ENCODE measurements around the gene CXCL14.

The CXCL14 gene

GRCh38 chr5:135596157-135596763 lies 17.5 kb upstream of the CXCL14 start:
- no peak for DNase-seq

GRCh38 chr5:135594416-135594960 lies 15.7 kb upstream of the CXCL14 start:
- DNase-seq: no peak

GRCh38 chr5:135593886-135594285 lies 15.1 kb upstream of the CXCL14 start:
- no peak for DNase-seq

GRCh38 chr5:135593141-135593540 lies 14.3 kb upstream of the CXCL14 start:
- no peak for DNase-seq

GRCh38 chr5:135592312-135593045 lies 13.7 kb upstream of the CXCL14 start:
- no peak for DNase-seq

- no peak for DNase-seq
Observed at GRCh38 chr5:135591277-135591676, 12.5 kb upstream of the CXCL14 start.

GRCh38 chr5:135589152-135589551 lies 10.4 kb upstream of the CXCL14 start:
- DNase-seq: peak; percentile 14

- no peak for DNase-seq
Observed at GRCh38 chr5:135587721-135588663, 9.2 kb upstream of the CXCL14 start.

GRCh38 chr5:135584918-135585317 lies 6.1 kb upstream of the CXCL14 start:
- DNase-seq: no peak

GRCh38 chr5:135584276-135584675 lies 5.5 kb upstream of the CXCL14 start:
- no peak for DNase-seq

GRCh38 chr5:135582099-135582781 lies 3.4 kb upstream of the CXCL14 start:
- DNase-seq: no peak

- no peak for DNase-seq
Observed at GRCh38 chr5:135578305-135578684, 496 bp downstream of the CXCL14 start.

- DNase-seq: no peak
Observed at GRCh38 chr5:135577421-135577820, 1.4 kb downstream of the CXCL14 start.

GRCh38 chr5:135576075-135576599 lies 2.7 kb downstream of the CXCL14 start:
- no peak for DNase-seq

- no peak for DNase-seq
Observed at GRCh38 chr5:135574493-135574892, 4.3 kb downstream of the CXCL14 start.

- no peak for DNase-seq
Observed at GRCh38 chr5:135571902-135572301, 6.9 kb downstream of the CXCL14 start.

GRCh38 chr5:135571066-135571609 lies 7.7 kb downstream of the CXCL14 start:
- no peak for DNase-seq

GRCh38 chr5:135570453-135570764 lies 8.4 kb downstream of the CXCL14 start:
- DNase-seq: no peak

- DNase-seq: peak; percentile 34
Observed at GRCh38 chr5:135569755-135570452, 8.9 kb downstream of the CXCL14 start.

- no peak for DNase-seq
Observed at GRCh38 chr5:135568923-135569360, 9.8 kb downstream of the CXCL14 start.

GRCh38 chr5:135568246-135568645 lies 10.5 kb downstream of the CXCL14 start:
- no peak for DNase-seq

GRCh38 chr5:135567661-135568060 lies 11.1 kb downstream of the CXCL14 start:
- no peak for DNase-seq

Data from suppressor macrophage treated with lipopolysaccharide for 4 hours (primary cell).